Bronchial epithelial cell (primary cell): Measurements from ENCODE around the gene RTEL1. TPM values are rescaled to one million over a fixed set of nuclear protein-coding genes. Genes with fewer than 3 reads are reported as not detected.
"Not testable (repeated sequence)": the region's sequence is repeated elsewhere in the genome, so short reads cannot be mapped to it uniquely, and the experiment has no call there.

Experiments
- DNase-seq: peaks from one replicate; pipeline ENCODE4 v3.0.0-alpha.2; 2010; ENCODE audit warnings: low read depth
- FAIRE-seq: peaks from 2 replicates; lab custom pipeline; 2011; peaks lifted over from hg19 to GRCh38; lab: Jason Lieb, UNC
- H3K27me3 ChIP-seq: 2 replicates; pipeline ENCODE4 v1.5.1; 2011; ENCODE audit warnings: low read length; ENCODE audit not compliant: control insufficient read depth, insufficient read depth
- H3K36me3 ChIP-seq: 2 replicates; pipeline ENCODE4 v1.5.1; 2011; ENCODE audit warnings: low read length; ENCODE audit not compliant: control insufficient read depth, insufficient read depth
- H3K4me3 ChIP-seq: 2 replicates; pipeline ENCODE4 v1.5.1; 2011; ENCODE audit warnings: mild to moderate bottlenecking, low read depth, low read length, control low read depth
- total RNA-seq: library from RNA; depleted of rRNA; stranded (reverse); fragments of >200 nt; gene quantifications from 2 replicates; pipeline ENCODE4 v1.2.1, GENCODE V29; 2014
- TF ChIP-seq, protein P1 (sequence below): IDR thresholded peaks from 2 replicates; pipeline ENCODE4 v1.5.1; 2011; ENCODE audit warnings: mild to moderate bottlenecking, moderate library complexity, low read length, control low read depth, inconsistent platforms; ENCODE audit not compliant: insufficient read depth, severe bottlenecking

The RTEL1 gene
- total RNA-seq, 1 donor from 2014 or later: 4.5 TPM

DNA sequence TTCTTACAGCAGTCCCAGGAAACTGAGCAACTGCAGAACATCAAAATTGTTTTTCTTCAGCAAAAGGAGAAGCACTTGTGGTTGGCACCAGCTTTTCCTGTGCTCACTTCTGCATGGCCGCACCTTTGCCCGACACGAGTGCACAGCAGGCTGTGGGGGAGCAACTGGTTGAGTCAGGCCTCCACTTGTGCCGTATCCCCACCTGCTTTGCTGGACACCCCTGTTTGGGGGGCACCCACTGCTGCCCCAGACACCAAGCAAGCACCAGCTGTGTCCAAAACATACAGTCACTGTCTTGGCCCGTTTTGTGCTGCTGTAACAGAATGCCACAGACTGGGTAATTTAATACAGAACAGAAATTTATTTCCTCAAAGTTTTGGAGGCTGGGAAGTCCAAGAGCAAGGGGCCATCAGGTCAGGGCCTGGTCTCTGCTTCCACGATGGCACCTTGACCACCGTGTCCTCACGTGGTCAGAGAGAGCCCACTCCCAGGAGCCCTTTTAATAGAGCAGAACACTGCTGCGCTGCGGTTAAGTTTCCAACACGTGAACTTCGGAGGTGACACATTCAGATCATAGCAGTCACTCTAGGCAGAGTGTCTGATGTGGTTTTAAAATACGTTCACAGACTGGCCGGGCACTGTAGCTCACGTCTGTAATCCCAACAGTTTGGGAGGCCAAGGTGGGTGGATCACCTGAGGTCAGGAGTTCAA, 22.5 kb upstream of the RTEL1 start:
- Histone ChIP-seq H3K27me3 (no peaks in the 10 kb centered on the region), H3K36me3 (no peaks in the 10 kb centered on the region), H3K4me3 (no peak overlapping the region)
- no peak for DNase-seq
- FAIRE-seq: no peak
- TF ChIP-seq, protein P1, sequence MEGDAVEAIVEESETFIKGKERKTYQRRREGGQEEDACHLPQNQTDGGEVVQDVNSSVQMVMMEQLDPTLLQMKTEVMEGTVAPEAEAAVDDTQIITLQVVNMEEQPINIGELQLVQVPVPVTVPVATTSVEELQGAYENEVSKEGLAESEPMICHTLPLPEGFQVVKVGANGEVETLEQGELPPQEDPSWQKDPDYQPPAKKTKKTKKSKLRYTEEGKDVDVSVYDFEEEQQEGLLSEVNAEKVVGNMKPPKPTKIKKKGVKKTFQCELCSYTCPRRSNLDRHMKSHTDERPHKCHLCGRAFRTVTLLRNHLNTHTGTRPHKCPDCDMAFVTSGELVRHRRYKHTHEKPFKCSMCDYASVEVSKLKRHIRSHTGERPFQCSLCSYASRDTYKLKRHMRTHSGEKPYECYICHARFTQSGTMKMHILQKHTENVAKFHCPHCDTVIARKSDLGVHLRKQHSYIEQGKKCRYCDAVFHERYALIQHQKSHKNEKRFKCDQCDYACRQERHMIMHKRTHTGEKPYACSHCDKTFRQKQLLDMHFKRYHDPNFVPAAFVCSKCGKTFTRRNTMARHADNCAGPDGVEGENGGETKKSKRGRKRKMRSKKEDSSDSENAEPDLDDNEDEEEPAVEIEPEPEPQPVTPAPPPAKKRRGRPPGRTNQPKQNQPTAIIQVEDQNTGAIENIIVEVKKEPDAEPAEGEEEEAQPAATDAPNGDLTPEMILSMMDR: no peak

DNA sequence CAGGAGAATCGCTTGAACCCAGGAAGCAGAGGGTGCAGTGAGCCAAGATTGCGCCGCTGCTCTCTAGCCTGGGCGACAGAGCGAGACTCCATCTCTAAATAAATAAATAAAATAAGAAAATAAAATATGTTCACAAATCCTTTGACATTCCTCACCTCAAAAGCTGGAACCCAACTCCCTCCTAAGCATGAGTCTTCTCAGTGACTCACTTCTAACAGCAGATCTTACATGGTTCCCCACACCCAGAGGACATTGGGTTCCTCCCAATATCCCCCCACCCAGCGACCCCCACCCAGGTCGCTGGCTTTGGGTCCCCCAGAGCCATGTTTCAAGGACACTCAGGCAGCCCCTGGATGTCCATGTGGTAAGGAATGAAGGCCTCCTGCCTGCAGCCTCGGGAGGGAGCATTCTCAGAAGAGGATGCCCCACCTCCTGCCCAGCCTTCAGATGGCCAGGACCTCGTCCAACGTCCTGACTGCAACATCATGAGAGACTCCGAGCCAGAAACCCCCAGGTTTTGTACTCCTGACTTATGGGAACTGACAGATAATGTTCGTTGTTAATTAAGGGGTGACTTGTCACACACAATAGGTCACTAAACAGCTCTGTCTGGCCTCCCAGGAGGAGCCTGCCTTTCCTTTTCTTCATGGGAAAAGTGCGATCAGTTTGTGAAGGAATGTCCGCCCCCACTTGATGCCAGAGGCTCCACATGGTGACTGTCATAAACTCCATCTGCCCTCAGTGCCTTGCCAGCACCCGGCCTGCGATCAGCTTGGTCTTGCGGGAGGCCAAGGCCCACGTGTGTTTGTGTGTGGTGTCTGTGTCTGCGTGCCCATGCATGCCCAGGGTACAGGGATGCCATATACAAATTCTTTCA, 21.1 kb upstream of the RTEL1 start:
- FAIRE-seq: no peak
- no peaks in the 10 kb centered on the region for H3K36me3 ChIP-seq
- H3K4me3 ChIP-seq: no peak overlapping the region
- TF ChIP-seq, protein P1: no peak
- no peaks in the 10 kb centered on the region for H3K27me3 ChIP-seq
- DNase-seq: peak; percentile 15

DNA sequence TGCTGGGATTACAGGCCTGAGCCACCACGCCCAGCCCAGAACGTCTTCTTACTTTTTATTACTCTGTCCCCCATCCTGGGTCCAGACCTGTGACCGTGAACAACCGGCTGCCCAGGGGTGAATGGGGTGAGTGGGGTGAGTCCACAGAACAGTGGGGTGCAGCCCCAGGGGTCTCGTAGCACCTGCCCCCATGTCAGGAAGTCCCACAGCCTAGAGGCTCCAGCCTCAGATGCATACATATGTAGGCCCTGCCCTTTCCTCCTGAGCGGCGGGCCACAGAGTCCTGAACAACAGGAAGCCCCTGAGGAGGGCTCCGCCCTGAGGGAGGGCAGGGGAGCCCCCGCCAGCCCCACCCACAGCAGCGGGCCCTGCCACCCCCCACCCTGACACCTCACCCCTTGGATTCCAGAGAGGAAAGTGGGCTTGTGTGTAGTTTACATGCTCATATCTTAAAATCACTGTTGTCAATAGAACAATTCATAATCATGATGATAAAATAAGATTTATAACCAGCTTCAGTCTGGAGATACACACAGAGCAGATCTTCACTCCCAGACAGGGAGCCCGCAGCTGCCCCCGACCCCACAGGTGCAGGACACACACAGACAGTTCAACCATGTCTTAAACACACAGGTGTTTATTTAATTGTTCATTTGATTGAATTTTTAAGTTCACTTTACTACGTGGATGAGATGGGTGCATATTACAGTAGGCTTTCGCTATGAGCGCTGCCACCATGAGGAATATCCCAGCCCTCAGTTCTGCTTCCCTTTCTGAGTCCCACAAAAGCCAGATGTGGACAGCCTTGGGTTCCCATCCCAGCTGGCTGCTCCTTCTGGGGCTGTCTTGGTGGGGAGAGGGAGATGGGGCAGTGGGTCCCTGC, 18.8 kb upstream of the RTEL1 start:
- TF ChIP-seq, protein P1: no peak
- Histone ChIP-seq H3K27me3 (no peaks in the 10 kb centered on the region), H3K4me3 (no peak overlapping the region), H3K36me3 (no peaks in the 10 kb centered on the region)
- no peak for DNase-seq
- FAIRE-seq: no peak

DNA sequence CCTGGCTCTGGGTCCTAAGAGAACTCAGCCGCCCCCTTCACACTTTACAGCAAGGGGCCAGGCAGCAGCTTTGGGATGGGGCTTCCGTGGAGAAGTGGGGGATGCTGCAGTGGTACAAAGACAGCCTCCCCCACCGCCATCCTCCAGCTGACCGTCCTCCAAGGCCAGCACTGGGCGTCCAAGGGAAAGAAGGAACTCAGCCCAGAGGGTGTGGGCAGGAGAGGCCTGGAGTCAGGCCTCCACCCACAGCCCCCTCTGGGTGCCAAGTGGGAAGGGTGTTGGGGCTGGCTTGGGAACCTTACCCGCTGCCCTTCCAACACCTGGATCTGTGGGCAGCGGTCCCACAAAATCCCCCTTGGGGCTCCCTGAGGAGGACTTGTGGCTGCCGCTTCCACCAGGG, 18.0 kb upstream of the RTEL1 start:
- H3K27me3 ChIP-seq: no peaks in the 10 kb centered on the region
- no peaks in the 10 kb centered on the region for H3K36me3 ChIP-seq
- DNase-seq: no peak
- TF ChIP-seq, protein P1: no peak
- no peak overlapping the region for H3K4me3 ChIP-seq
- no peak for FAIRE-seq

DNA sequence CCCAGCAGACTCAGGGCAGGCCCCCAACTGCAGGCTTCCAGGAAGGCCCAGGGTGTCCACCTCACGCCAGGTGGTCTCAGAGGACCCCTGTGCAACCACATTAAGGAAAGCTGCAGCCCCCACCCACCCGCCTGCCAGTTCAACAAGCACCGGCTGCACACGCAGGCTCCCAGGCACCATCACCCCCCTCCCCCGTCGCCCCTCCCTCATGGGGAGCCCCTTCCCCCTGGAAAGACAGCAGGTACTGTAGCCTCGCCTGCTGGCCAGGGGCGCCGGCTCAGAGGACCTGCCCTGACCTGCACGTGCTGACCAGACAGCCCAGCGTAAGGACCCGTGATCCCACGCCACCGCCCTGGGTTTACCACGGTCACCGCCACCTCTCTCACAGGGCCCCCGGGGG, 17.4 kb upstream of the RTEL1 start:
- FAIRE-seq, DNase-seq, H3K4me3 ChIP-seq: not testable (repeated sequence)

More for the DNA sequence above, 17.4 kb upstream of the RTEL1 start:
- not testable (repeated sequence) for H3K27me3 ChIP-seq, H3K36me3 ChIP-seq
